Measurements from ENCODE around the gene PARD6G.
A peak's percentile ranks its signal among the peaks of the same experiment; 100 is the strongest.

GRCh38 chr18:80147418-80148325, 99.6 kb downstream of the PARD6G start:
- TF ChIP-seq CTCF (IDR thresholded peaks at IDR 0.05) (no peak), POLR2AphosphoS5 (IDR thresholded peaks at IDR 0.05) (peak in 1 of 2 donors; percentile 65), POLR2A (IDR thresholded peaks at IDR 0.05) (peak in 3 of 4 donors; percentile 16 to 30 (median 22))

All from upper lobe of left lung (tissue), 4 donors.